Left renal pelvis (tissue), 4 donors: ENCODE measurements around the gene PPFIA4. TPM values are rescaled to one million over a fixed set of nuclear protein-coding genes. Genes with fewer than 3 reads are reported as not detected.

Experiments used
- DNase-seq, 4 donors: peaks; one replicate each; pipeline ENCODE4 v3.0.0-alpha.2; 2013; ENCODE audit warnings: low read depth in 4 of 4, low spot score in 3 of 4
- polyA plus RNA-seq, 4 donors: library from polyadenylated mRNA; unstranded; fragments of 120-200 nt; gene quantifications; one replicate each; pipeline ENCODE4 v1.2.1, GENCODE V29; 2013; ENCODE audit not compliant: insufficient read length in 4 of 4

The PPFIA4 gene
- polyA plus RNA-seq, 4 donors: 2.2 to 15.3 (median 5.2) TPM

DNA sequence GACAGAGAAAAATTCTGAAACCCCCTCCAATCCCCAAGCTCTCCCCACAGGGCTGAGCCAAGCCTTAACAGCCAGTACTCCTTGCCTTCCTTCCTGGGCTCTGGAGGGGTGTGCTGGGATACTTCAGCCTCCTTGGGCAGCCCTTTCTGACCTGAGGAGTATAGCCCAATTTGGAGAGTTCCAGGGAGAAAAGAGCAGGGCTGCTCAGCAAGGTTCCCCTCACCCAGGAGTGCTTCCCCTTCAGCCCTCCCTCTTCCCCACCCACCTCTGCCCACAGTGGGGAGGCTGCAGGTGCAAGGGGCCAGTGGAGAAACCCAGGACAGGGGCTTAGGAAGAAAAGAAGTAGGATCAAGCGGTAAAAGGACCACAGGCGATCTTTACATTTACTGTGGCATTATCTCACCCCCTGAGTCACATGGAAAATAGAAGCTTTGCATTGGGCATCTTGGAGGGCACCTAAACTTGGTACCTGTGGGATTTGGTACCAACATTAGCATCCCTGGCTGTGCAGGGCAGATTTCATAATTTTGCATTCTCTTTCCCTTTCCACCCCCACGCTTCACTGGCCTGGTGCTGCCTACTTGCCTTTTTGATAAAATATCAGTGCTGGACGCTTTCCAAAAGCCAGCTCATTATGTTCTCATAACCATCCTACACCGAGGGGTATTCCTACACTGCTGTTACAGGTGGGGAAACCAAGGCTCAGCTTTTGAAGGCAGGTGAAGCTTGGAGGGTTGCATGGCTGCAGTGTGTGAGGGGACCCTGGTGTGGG, 98.4 kb downstream of the PPFIA4 start:
- no peak for DNase-seq

DNA sequence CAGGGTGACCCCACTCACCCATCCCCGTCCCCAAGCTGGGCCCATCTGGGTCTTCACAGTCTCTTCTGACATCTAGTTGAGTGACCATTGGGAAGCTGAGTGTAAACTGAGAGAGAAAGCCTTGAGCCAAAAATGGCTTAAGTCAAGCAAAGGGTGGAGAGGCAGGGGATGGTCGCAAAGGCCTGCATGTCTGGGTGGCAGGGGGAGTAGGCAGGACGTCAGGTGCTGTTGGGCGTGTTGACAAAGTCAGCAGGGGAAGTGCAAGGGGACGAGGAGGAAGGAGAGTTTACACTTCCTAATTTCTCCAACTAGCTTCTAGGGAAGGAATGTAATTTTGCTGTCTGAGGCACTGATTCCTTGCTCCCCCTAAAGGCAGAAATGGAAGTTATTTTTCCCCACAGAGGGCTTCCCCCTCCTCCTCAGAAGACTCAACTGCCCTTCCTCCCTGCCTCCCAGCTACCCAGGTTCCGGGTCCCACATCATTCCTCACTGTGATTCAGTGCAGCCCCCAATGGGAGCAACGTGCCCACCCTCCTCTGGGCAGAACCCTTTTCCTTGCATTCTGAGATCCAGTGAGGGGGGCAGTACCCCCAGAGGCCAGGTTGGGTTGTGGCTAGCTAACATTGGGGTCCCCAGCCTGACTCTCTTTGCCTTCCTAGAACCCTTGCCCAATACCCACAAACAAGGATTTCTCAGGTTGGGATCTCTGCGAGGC, 100.0 kb downstream of the PPFIA4 start:
- no peak for DNase-seq

DNA sequence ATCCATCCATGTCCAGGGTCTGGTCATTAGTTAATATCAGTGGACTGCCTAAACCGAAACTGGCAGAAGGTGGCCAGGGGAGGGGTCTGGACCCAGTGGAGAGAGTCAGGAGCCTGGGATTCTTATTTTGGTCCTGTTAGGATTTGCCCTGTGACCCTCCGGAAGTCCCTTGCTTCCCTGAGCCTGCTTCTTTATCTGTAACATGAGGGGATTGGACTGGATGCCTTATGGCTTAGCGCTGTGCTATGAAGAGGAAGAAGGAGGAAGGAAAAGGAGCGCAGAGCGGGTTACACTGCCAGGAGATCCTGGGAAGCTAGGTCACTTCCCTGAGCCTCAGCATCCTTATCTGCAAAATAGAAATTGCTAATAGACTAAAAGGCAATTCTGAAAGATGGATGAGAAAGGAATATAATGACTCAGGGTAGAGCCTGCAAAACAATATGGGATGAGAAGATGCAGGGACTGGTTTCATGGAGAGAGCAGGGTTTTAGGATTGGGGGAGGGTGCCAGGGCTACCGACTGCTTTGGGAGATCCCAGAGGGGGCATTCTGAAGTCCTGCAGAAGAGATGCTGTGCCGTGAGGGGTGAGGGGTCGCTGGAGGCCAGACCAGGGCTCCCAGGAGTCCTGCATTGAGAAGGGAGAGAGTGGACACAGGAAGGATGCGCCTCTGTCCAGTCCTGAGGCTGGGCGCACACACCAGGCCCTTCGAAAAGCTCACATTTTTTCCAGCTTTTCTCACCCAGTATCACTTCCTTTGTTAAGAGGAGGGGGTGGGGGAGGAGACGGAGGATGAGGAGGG, 100.8 kb downstream of the PPFIA4 start:
- no peak for DNase-seq

DNA sequence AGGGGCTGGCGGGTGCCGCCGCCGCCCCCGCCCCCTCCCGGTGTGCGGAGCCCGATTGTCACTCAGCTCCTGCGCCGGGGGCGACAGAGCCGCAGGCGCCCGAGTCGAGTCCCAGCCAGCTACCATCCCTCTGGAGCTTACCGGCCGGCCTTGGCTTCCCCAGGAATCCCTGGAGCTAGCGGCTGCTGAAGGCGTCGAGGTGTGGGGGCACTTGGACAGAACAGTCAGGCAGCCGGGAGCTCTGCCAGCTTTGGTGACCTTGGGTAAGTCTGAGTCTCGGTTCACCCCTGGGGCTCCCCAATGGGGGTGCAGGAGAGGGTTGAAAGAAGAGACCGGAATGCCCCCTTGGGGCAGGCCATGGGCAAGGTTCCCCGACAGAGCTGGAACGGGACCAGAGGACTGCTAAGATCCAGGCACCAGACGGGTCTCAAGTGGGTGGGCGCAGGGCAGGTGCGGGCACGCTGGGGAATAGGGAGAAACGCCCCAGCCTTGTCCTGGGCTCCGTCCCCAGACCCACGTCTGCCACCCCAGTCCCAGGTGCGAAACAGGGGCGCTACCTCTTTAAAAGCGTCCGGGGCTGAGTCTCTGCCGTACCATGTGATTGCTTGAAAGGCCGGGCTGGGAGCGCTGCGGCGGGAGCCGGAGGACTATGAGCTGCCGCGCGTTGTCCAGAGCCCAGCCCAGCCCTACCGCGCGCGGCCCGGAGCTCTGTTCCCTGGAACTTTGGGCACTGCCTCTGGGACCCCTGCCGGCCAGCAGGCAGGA, 101.6 kb downstream of the PPFIA4 start, which contains the start of gene ADORA1:
Gene ADORA1, plus strand, starts transcription at position 61 of the 765 bp plus-strand sequence. CDS start 1,116 bp downstream, outside the sequence.
- DNase-seq: no peak

DNA sequence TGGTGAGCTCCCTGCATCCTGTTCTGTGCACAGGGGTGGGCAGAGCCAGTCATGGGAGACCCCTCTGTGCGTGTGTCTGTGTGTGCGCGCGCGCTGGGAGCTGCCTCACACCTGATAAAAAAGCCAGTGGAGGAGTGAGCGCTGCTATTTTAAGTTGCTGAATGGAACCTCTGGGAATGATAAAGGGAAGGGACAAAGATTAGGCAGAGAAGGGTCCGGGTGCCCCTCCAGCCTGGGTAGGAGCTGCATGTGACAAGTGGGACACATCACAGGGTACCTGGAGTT, 102.1 kb downstream of the PPFIA4 start:
- no peak for DNase-seq

Other genes starting within 250 kb of the PPFIA4 start
- gene KDM5B, start 218.1 kb upstream of the PPFIA4 start, polyA plus RNA-seq: 100 to 1,000 TPM in 3 of 4 donors, 10 to 100 TPM in 1; 97.1 to 114 (median 104) TPM
- gene PCAT6, start 215.5 kb upstream of the PPFIA4 start, polyA plus RNA-seq: 1 to 10 TPM; 3.3 to 6.7 (median 4.3) TPM
- gene RABIF, start 137.3 kb upstream of the PPFIA4 start, polyA plus RNA-seq: 10 to 100 TPM in 3 of 4 donors, 1 to 10 TPM in 1; 9.0 to 11.8 (median 11.3) TPM
- 10 to 100 TPM; 29.6 to 43.6 (median 40.4) TPM for gene KLHL12, start 99.3 kb upstream of the PPFIA4 start, polyA plus RNA-seq
- 10 to 100 TPM; 75.0 to 89.6 (median 83.2) TPM for gene ADIPOR1, start 68.2 kb upstream of the PPFIA4 start, polyA plus RNA-seq
- gene CYB5R1, start 59.2 kb upstream of the PPFIA4 start, polyA plus RNA-seq: 10 to 100 TPM; 26.4 to 54.8 (median 45.9) TPM
- gene TMEM183A, start 19.1 kb upstream of the PPFIA4 start, polyA plus RNA-seq: 10 to 100 TPM; 56.0 to 83.9 (median 76.4) TPM
- gene MYOG, start 59.5 kb downstream of the PPFIA4 start, polyA plus RNA-seq: under 1 TPM; 0.10 to 0.23 (median 0.15) TPM
- gene ADORA1, start 101.2 kb downstream of the PPFIA4 start, polyA plus RNA-seq: 1 to 10 TPM; 1.6 to 6.8 (median 4.4) TPM
- gene MYBPH, start 149.3 kb downstream of the PPFIA4 start, polyA plus RNA-seq: under 1 TPM; 0.07 to 0.24 (median 0.16) TPM
- 10 to 100 TPM in 2 of 4 donors, 1 to 10 TPM in 1, under 1 TPM in 1; 0.71 to 12.3 (median 9.7) TPM for gene CHI3L1, start 160.2 kb downstream of the PPFIA4 start, polyA plus RNA-seq
- under 1 TPM; 0.04 to 0.15 (median 0.08) TPM for gene CHIT1, start 203.2 kb downstream of the PPFIA4 start, polyA plus RNA-seq